GM19238 (cell line): ENCODE data around the gene HIVEP3.
"Not testable (repeated sequence)": the region's sequence is repeated elsewhere in the genome, so short reads cannot be mapped to it uniquely, and the experiment has no call there.

Source experiments
- DNase-seq: peaks from one replicate; pipeline ENCODE4 v3.0.0; 2011; ENCODE audit warnings: low spot score; ENCODE audit not compliant: insufficient read length

Gene HIVEP3

GRCh38 chr1:41568204-41568603 lies 350.5 kb downstream of the HIVEP3 start:
- no peak for DNase-seq

GRCh38 chr1:41566969-41567368 lies 351.8 kb downstream of the HIVEP3 start:
- no peak for DNase-seq

GRCh38 chr1:41566274-41566885 lies 352.3 kb downstream of the HIVEP3 start:
- DNase-seq: no peak

- DNase-seq: no peak
Measured at GRCh38 chr1:41564741-41565475, 353.8 kb downstream of the HIVEP3 start.

GRCh38 chr1:41562328-41562727 lies 356.4 kb downstream of the HIVEP3 start:
- DNase-seq: no peak

GRCh38 chr1:41560931-41561330 lies 357.8 kb downstream of the HIVEP3 start:
- DNase-seq: no peak

- DNase-seq: no peak
Measured at GRCh38 chr1:41560496-41560895, 358.2 kb downstream of the HIVEP3 start.

- no peak for DNase-seq
Measured at GRCh38 chr1:41559331-41559730, 359.4 kb downstream of the HIVEP3 start.

- no peak for DNase-seq
Measured at GRCh38 chr1:41558761-41559171, 360.0 kb downstream of the HIVEP3 start.

- no peak for DNase-seq
Measured at GRCh38 chr1:41557751-41558455, 360.8 kb downstream of the HIVEP3 start.

- not testable (repeated sequence) for DNase-seq
Measured at GRCh38 chr1:41554746-41555145, 364.0 kb downstream of the HIVEP3 start.

GRCh38 chr1:41547781-41548560 lies 370.8 kb downstream of the HIVEP3 start:
- DNase-seq: no peak

- no peak for DNase-seq
Measured at GRCh38 chr1:41547336-41547735, 371.4 kb downstream of the HIVEP3 start.

GRCh38 chr1:41546833-41547135 lies 371.9 kb downstream of the HIVEP3 start:
- DNase-seq: no peak

GRCh38 chr1:41545996-41546832 lies 372.5 kb downstream of the HIVEP3 start:
- no peak for DNase-seq

- DNase-seq: no peak
Measured at GRCh38 chr1:41542196-41542930, 376.4 kb downstream of the HIVEP3 start.

- no peak for DNase-seq
Measured at GRCh38 chr1:41541592-41541952, 377.1 kb downstream of the HIVEP3 start.

GRCh38 chr1:41540886-41541591 lies 377.7 kb downstream of the HIVEP3 start:
- no peak for DNase-seq

- DNase-seq: no peak
Measured at GRCh38 chr1:41539999-41540398, 378.7 kb downstream of the HIVEP3 start.

GRCh38 chr1:41539418-41539805 lies 379.3 kb downstream of the HIVEP3 start:
- DNase-seq: no peak
